Gastrocnemius medialis (tissue), 4 donors: ENCODE results near the gene UGT1A3.

ENCODE experiments used
- CTCF ChIP-seq, 5 experiments: fragments of 450-650 bp in 3 of 5; fragments of 200-600 bp in 2 of 5; sonication (generic) in 2 of 5; IDR thresholded peaks in 4 of 5; conservative IDR thresholded peaks in 1 of 5; 1 replicate in 4 of 5; 2 replicates in 1 of 5; pipeline ENCODE4 v1.5.1; 2016 to 2019; ENCODE audit warnings: antibody characterized with exemption in 5 of 5, mild to moderate bottlenecking in 3 of 5, moderate library complexity in 3 of 5
- POLR2A ChIP-seq, 2 donors: fragments of 450-650 bp; IDR thresholded peaks; one replicate each; pipeline ENCODE4 v1.6.1; 2017; ENCODE audit warnings: antibody characterized with exemption in 2 of 2, mild to moderate bottlenecking in 2 of 2, moderate library complexity in 2 of 2

GRCh38 chr2:233764761-233765160 is 35.9 kb downstream of the UGT1A3 start:
- TF ChIP-seq CTCF (IDR thresholded peaks at IDR 0.05 in 4 of 5, conservative IDR thresholded peaks at IDR 0.05 in 1 of 5), result no peak
- no peak for TF ChIP-seq POLR2A (IDR thresholded peaks at IDR 0.05)
